Measurements from ENCODE around the gene TBC1D10A.

Gene TBC1D10A

GRCh38 chr22:30291058-30291892, 35.5 kb downstream of the TBC1D10A start:
- peak overlapping the region; percentile 59 for H3K4me2 ChIP-seq (ENCODE audit: low read length)
- peak overlapping the region; percentile 98 for H3K27ac ChIP-seq
- H3K9ac ChIP-seq: no peak overlapping the region
- H3K36me3 ChIP-seq (ENCODE audit: control insufficient read depth, insufficient read depth, low read length): no peaks in the 10 kb centered on the region
- H3K9me3 ChIP-seq (ENCODE audit: control insufficient read depth, low read length): no peaks in the 10 kb centered on the region
- H3K27me3 ChIP-seq (ENCODE audit: control insufficient read depth, insufficient read depth, low read length): no peaks in the 10 kb centered on the region
- H3K4me1 ChIP-seq: peaks cover 22% of the 10 kb centered on the region
- no peak for TF ChIP-seq CTCF (IDR thresholded peaks at IDR 0.05)
- H2AFZ ChIP-seq: no peak overlapping the region
- peak overlapping the region; percentile 35 for H3K4me3 ChIP-seq (ENCODE audit: low read depth, low read length)
- H3K79me2 ChIP-seq: no peaks in the 10 kb centered on the region

GRCh38 chr22:30290342-30291057, 36.2 kb downstream of the TBC1D10A start:
- Histone ChIP-seq H3K27ac (peak overlapping the region; percentile 98), H3K9ac (no peak overlapping the region), H3K36me3 (ENCODE audit: control insufficient read depth, insufficient read depth, low read length) (no peaks in the 10 kb centered on the region), H3K4me3 (ENCODE audit: low read depth, low read length) (peak overlapping the region; percentile 88), H3K9me3 (ENCODE audit: control insufficient read depth, low read length) (no peaks in the 10 kb centered on the region), H3K79me2 (no peaks in the 10 kb centered on the region), H3K4me1 (peaks cover 22% of the 10 kb centered on the region), H2AFZ (no peak overlapping the region), H3K27me3 (ENCODE audit: control insufficient read depth, insufficient read depth, low read length) (no peaks in the 10 kb centered on the region), H3K4me2 (ENCODE audit: low read length) (peak overlapping the region; percentile 67)
- TF ChIP-seq CTCF (IDR thresholded peaks at IDR 0.05): no peak

GRCh38 chr22:30289980-30290313, 36.8 kb downstream of the TBC1D10A start:
- Histone ChIP-seq H3K4me3 (ENCODE audit: low read depth, low read length) (peak overlapping the region; percentile 88), H3K36me3 (ENCODE audit: control insufficient read depth, insufficient read depth, low read length) (no peaks in the 10 kb centered on the region), H3K9me3 (ENCODE audit: control insufficient read depth, low read length) (no peaks in the 10 kb centered on the region), H3K9ac (no peak overlapping the region), H3K4me2 (ENCODE audit: low read length) (peak overlapping the region; percentile 67), H3K27ac (peak overlapping the region; percentile 98), H3K79me2 (no peaks in the 10 kb centered on the region), H3K4me1 (peaks cover 22% of the 10 kb centered on the region), H2AFZ (no peak overlapping the region), H3K27me3 (ENCODE audit: control insufficient read depth, insufficient read depth, low read length) (no peaks in the 10 kb centered on the region)
- TF ChIP-seq CTCF (IDR thresholded peaks at IDR 0.05): no peak

GRCh38 chr22:30289141-30289979, 37.4 kb downstream of the TBC1D10A start, which contains the start of gene CASTOR1:
CASTOR1 (minus strand) TSS chr22:30289505; CDS start chr22:30289497, 8 bp downstream.
- H2AFZ ChIP-seq: peak within 1 kb of the TSS; percentile 15
- peak within 1 kb of the TSS; percentile 95 for H3K4me2 ChIP-seq (ENCODE audit: low read length)
- H3K4me3 ChIP-seq (ENCODE audit: low read depth, low read length): peak within 1 kb of the TSS; percentile 88
- TF ChIP-seq CTCF (IDR thresholded peaks at IDR 0.05): no peak
- H3K4me1 ChIP-seq: peaks cover 22% of the 10 kb centered on the region
- no peaks in the 10 kb centered on the region for H3K36me3 ChIP-seq (ENCODE audit: control insufficient read depth, insufficient read depth, low read length)
- H3K9ac ChIP-seq: peak within 1 kb of the TSS; percentile 55
- no peaks in the 10 kb centered on the region for H3K79me2 ChIP-seq
- H3K27ac ChIP-seq: peak within 1 kb of the TSS; percentile 98
- no peaks in the 10 kb centered on the region for H3K9me3 ChIP-seq (ENCODE audit: control insufficient read depth, low read length)
- no peaks in the 10 kb centered on the region for H3K27me3 ChIP-seq (ENCODE audit: control insufficient read depth, insufficient read depth, low read length)

All from parathyroid adenoma (tissue), 2 donors.